Right forelimb (tissue), 1 donor: ENCODE data around the gene SKA3.
"Not testable (repeated sequence)": the region's sequence is repeated elsewhere in the genome, so short reads cannot be mapped to it uniquely, and the experiment has no call there.

Experiments used
- DNase-seq: peaks from one replicate; pipeline ENCODE4 v3.0.0-alpha.2; 2018

The SKA3 gene

DNA sequence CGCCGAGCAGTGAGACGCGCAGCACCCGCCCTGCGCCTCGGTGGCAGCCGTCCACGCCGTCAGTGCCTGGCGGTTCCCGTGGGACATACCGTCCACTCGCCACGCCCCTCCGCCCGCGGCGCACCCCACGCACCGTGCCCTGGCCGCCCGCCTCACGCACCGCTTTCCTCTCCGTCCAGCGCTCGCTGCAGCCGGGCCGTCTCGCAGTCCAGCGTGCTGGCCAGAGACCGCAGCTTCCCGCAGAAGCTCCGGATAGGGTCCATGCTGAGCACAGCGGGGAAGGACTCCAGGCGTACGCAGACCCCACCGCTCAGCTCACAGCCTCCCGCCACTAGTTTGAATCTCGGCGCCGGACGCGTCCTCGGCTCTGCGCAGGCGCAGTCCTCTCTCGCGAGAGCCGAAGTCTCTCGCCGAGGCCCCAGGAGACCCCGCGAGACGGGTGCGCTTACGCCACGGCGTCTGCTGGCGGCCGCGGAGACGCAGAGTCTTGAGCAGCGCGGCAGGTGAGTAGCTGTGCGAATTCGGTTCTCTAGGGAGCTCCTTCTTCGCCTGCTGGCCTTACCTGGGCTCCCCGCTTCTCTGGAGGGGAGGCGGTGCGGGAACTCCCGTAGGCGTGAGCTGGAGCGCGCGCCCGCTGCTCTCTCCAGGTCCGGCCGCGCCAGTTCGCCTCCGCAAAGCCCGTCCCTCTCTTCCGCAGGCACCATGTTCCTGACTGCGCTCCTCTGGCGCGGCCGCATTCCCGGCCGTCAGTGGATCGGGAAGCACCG lies at the start of gene SKA3, which contains the start of gene MRPL57:
Gene SKA3 (minus strand): TSS at position 338 of the 767 bp plus-strand sequence. CDS start 75 bp downstream, at position 263.
Gene MRPL57 (plus strand): TSS at position 444 of the 767 bp plus-strand sequence. CDS start 259 bp downstream, at position 703.
- peak; percentile 97 for DNase-seq

DNA sequence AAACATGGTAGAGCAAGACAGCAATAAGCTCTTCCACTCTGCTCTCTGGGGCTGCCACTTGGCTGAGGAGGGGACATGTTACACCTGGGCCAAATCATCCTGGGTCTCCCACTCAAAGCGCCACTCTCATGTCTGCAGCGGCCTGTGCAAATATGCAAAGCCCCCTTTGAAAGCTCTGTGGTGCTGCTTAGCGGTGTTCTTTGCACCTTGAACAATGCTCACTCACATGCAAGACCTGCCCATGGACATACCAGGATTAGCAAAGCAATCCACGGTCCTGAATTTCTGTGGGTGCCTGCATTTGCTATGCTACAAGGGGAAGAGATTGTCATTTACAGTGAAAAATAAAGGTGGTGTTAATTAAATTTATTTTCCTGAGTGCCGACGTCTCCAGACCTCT lies 48.7 kb upstream of the SKA3 start:
- no peak for DNase-seq

DNA sequence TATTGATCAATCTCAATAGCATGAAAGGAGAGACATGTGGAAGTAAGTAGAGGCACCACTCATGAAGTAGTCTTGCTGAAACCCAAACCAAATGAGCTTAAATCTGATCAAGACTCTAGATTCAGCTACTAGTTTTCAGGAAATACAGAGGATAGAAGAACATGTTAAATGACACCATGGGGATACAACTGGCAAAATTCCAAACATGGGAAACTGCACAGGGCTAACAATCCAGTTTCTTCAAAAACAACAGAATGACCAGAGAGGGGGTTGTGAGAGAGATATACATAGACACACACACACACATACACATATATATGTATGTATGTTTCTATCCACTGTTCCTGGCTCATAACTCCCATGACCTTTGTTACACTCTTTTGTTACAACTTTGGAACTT lies 44.9 kb upstream of the SKA3 start:
- no peak for DNase-seq

DNA sequence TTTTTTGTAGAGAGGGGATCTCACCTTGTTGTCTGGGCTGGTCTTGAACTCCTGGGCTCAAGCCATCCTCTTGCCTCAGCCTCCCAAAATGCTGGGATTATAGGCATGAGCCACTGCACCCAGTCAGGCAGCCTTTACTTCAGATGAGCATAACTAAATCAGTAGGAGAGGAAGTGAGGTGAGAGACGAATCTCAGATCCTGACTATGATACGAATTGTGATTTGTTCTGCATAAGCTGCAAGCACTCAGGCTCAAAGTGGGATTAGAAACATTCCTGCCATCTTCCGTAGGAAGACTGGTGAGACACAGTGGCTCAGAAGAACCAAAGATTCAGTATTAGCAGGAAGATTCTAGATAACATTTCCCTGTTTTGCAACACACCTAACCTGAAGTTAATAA lies 43.4 kb upstream of the SKA3 start:
- DNase-seq, result not testable (repeated sequence)

DNA sequence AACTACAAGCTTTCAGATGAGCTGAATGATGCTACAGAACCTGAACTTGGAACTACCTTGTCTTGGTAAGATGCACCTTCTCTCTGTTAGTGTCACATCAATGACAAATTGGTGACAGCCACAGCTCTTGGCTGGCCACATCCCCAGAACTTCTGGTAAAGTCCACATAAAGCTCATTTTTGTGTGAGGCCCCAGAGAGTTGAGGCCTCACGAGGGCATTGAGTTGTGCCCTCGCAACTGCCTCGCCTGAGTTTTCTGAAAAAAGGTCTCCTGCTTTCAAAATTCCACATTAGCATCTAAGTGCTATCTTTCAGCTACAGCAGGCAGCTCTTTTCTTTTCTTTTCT lies 42.7 kb upstream of the SKA3 start:
- no peak for DNase-seq

DNA sequence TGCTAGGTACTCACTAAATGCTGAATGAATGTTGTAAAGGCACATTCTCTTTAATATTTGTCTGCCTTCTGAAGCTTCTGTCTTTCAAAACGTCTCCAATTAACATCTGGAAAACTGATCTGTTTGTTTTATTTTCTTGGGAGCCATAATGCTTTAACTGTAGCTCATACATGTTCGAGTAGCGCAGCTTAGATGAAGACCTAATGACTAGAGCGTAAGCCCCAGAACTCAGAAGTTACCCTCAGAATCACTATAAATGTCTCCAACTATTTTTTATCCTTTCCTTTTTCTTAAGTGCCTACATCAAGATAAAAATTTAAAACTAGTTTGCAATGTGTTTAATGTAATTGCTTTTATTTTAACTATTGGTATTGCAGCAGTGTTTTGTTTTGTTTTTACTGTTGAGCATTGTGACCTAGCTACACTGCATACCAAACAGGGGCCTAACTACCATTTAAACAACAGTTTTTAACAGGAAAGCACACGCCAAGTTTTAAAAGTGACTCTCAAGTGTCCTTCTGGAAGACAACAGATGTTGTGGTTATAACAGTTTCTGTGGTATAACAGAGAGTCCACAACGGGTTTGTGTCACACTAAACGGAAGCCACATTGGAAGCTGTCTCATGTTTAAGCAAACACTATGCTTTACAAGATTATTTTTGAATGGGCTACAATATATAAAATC lies 42.1 kb upstream of the SKA3 start:
- no peak for DNase-seq

GRCh38 chr13:21216332-21216731 lies 40.0 kb upstream of the SKA3 start:
- DNase-seq, result no peak

- DNase-seq, result not testable (repeated sequence)
These were observed 39.1 kb upstream of the SKA3 start for GRCh38 chr13:21215419-21215818.

GRCh38 chr13:21212138-21212775 lies 35.9 kb upstream of the SKA3 start:
- no peak for DNase-seq

GRCh38 chr13:21208652-21209154 lies 32.4 kb upstream of the SKA3 start:
- DNase-seq, result no peak

DNA sequence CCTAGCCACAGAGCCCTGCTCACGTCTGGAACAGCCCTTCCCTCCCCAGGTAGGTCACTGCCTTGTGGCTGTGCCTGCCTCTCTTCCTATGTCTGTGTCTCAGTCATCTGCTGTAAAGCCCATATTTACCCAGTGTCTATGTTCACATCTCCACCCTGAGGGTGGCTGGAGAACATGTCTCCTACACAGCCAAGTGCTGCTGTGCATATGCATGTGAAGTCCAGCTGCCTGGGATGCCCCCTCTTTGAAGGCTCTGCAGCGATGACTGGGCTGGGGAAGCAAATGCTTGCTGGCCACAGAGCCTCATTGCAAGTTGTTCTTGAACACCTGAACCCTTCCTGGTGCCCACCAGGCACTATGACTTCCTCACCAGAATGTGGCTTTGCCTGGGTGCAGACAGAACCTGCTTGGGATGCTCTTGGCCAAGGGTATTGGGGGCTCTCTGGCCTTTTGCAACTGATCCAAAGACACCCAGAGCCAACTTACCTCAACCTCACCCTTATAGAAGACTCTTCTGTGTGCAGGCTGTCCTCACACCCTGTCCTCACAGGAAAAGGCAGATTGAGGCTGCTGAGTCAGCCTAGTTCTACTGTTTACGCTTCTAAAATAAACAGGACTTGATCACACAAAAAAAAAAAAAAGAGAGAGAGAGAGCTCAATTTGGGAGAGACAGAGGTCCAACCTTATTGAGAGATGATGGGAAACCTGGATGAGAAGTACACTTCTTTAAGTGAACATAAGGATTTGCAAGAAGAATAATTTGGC lies 26.6 kb upstream of the SKA3 start:
- no peak for DNase-seq

GRCh38 chr13:21201456-21202190 lies 25.3 kb upstream of the SKA3 start:
- DNase-seq, result not testable (repeated sequence)

GRCh38 chr13:21198391-21198790 lies 22.0 kb upstream of the SKA3 start:
- DNase-seq, result not testable (repeated sequence)

DNA sequence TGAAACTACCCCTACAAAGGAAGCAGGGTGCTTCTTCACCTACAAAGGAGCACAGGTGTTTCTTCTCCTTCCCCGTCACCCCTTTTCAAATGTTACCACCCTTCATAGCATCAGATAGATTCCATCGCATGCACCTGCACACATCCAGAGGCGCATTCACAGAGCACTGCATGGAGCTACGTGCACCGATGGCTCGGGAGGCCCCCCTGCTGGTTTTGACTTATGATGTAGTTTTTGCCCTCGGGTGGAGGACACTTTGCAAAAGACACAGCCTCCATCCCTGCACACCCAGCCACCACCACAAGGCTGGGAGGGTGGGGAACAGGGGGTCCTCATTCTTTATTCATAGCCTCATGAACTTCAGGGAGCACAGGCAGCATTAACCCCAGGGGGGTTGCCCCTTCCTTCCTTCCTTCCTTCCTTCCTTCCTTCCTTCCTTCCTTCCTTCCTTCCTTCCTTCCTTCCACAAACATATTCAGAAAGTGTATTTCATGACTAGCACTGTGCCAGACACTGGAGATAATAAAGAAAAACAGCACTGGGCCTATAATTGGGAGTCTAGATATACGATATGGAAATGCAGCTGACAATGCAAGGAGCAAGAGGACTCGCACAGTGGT lies 21.4 kb upstream of the SKA3 start:
- DNase-seq, result not testable (repeated sequence)

DNA sequence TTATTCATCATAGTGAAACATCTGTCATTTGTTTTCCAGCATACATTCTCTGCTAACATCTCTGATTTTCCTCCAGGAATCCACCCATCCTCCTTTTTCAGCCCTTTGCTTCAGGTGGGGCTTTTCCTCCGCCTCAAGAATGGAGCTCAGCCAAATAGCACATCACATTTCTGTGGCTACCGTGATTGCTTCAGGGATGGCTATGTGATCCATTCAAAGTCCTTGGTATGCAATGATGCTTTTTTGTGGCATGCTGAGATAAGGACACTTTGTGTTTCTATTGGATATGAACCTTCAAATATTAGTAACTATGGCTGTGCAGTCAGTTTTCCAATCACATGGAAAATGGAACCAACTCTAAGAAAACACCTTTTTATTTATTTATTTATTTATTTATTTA lies 18.4 kb upstream of the SKA3 start:
- DNase-seq, result not testable (repeated sequence)

- DNase-seq, result not testable (repeated sequence)
These were observed 10.1 kb upstream of the SKA3 start for GRCh38 chr13:21186410-21186809.

DNA sequence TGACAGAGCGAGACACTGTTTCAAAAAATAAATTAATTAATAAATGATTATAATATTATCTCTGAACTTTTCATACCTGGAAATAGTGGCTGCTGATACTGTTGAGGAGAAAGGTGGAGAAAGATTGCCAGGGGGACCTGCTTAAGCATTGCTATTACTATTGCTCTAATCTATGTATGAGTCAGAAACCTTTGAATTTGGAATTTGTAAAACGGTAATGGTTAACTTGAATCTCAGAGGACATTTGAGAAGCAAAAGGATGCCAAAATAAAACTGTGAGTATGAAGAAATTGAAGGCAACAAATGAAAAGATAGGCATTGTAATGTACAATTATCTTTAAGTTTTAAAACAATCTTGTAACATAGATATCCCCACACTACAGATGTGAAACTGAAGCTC lies 5.3 kb upstream of the SKA3 start:
- no peak for DNase-seq

- DNase-seq, result no peak
These were observed 581 bp upstream of the SKA3 start for GRCh38 chr13:21176982-21177284.

DNA sequence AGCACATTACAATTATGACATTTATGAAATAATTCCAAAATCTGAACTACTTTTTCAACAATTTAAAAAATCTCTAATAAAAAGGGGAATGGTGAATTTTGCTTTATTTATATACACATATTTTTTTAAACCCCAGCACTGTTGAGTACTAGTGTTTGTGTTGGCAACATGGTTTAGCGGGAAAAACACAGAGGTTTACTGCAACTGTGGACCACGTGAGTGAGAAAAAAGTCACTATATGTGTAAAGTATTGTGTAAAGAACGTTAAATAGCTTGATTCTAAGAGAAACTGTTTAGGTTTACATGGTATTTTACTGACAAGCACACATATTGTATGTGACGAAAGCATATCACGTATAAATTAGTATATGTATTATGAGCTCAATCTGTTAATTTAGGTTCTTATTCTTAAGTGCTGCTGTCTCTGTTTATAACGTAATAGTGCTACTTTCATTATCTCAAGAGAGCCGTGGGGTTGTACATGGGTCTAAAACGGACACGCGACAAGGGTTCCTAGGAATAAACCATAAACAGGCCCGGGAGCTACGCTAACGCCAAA lies 617 bp downstream of the SKA3 start:
- DNase-seq, result no peak

DNA sequence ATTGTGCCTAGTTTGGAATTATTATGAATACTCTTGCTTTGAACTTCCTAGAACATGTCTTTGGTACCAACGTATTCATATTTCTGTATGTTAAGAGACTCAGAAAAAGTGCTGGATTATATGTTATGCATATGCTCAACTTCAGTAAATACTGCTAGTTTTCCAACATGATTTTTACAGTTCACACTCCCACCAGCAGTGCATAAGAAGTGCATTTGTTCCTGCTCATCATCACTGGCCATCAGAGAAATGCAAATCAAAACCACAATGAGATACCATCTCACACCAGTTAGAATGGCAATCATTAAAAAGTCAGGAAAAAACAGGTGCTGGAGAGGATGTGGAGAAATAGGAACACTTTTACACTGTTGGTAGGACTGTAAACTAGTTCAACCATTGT lies 2.6 kb downstream of the SKA3 start:
- not testable (repeated sequence) for DNase-seq

GRCh38 chr13:21171420-21171819 lies 4.9 kb downstream of the SKA3 start:
- no peak for DNase-seq
